ENCODE measurements around the gene HMGCS1.

HMGCS1 gene

DNA sequence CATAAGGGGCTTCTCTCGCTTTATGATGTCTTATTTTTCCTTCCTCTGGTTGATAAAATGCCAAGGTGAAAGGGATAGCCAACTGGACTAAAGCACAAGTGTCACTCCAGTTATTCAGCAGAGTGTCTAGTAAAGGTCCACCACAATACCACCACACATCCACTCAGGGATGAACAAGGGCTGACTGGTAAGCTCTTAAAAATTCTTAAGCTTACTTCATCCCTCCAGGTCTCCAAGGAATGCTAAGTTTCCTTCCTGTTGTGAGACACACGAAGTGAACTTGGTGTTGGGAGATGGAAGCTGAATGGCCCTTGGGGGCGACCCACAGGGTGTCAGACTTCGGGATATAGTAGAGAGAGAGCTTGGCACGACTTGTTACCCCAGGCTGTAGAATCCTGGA is 3.2 kb upstream of the HMGCS1 start:
- no peak overlapping the region for H3K4me3 ChIP-seq (replicated peaks; ENCODE audit: insufficient read depth, low read length)
- TF ChIP-seq POLR2AphosphoS5 (IDR thresholded peaks at IDR 0.05; ENCODE audit: low read depth) (no peak), SPI1 (IDR thresholded peaks at IDR 0.05; ENCODE audit: borderline replicate concordance, low read depth) (no peak), GABPA (IDR thresholded peaks at IDR 0.05; ENCODE audit: low read depth) (no peak)
- TF ChIP-seq, protein P1, sequence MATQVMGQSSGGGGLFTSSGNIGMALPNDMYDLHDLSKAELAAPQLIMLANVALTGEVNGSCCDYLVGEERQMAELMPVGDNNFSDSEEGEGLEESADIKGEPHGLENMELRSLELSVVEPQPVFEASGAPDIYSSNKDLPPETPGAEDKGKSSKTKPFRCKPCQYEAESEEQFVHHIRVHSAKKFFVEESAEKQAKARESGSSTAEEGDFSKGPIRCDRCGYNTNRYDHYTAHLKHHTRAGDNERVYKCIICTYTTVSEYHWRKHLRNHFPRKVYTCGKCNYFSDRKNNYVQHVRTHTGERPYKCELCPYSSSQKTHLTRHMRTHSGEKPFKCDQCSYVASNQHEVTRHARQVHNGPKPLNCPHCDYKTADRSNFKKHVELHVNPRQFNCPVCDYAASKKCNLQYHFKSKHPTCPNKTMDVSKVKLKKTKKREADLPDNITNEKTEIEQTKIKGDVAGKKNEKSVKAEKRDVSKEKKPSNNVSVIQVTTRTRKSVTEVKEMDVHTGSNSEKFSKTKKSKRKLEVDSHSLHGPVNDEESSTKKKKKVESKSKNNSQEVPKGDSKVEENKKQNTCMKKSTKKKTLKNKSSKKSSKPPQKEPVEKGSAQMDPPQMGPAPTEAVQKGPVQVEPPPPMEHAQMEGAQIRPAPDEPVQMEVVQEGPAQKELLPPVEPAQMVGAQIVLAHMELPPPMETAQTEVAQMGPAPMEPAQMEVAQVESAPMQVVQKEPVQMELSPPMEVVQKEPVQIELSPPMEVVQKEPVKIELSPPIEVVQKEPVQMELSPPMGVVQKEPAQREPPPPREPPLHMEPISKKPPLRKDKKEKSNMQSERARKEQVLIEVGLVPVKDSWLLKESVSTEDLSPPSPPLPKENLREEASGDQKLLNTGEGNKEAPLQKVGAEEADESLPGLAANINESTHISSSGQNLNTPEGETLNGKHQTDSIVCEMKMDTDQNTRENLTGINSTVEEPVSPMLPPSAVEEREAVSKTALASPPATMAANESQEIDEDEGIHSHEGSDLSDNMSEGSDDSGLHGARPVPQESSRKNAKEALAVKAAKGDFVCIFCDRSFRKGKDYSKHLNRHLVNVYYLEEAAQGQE (IDR thresholded peaks at IDR 0.05; ENCODE audit: insufficient replicate concordance, low read depth): no peak
- TF ChIP-seq, protein P2, sequence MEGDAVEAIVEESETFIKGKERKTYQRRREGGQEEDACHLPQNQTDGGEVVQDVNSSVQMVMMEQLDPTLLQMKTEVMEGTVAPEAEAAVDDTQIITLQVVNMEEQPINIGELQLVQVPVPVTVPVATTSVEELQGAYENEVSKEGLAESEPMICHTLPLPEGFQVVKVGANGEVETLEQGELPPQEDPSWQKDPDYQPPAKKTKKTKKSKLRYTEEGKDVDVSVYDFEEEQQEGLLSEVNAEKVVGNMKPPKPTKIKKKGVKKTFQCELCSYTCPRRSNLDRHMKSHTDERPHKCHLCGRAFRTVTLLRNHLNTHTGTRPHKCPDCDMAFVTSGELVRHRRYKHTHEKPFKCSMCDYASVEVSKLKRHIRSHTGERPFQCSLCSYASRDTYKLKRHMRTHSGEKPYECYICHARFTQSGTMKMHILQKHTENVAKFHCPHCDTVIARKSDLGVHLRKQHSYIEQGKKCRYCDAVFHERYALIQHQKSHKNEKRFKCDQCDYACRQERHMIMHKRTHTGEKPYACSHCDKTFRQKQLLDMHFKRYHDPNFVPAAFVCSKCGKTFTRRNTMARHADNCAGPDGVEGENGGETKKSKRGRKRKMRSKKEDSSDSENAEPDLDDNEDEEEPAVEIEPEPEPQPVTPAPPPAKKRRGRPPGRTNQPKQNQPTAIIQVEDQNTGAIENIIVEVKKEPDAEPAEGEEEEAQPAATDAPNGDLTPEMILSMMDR (IDR thresholded peaks at IDR 0.05; ENCODE audit: insufficient read depth, low read length): no peak
- no peaks in the 10 kb centered on the region for H3K27me3 ChIP-seq (ENCODE audit: insufficient read depth, poor library complexity, severe bottlenecking)
- H3K27ac ChIP-seq (replicated peaks): no peak overlapping the region
- no peak for DNase-seq (ENCODE audit: low read depth in 1 of 2, low spot score in 1 of 2)

DNA sequence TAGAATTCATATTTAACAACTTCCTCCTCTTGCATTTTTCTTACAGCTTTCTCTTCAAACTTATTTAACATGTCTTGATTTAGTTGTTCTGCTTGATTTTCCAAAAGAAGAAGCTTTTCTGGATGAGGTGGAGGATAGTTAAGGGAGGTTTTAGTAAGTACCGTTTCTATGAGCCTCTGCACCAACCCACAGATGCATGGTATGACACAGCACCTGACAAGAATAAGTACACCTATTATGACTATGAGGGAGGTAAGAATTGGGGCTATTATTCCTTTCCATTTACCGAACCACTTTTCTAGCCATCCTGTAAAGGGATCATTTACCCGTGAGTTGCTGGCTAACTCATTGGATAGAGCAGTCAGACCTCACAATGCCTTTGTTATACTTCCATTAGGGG is 2.5 kb upstream of the HMGCS1 start:
- DNase-seq (ENCODE audit: low read depth in 1 of 2, low spot score in 1 of 2): no peak
- H3K27me3 ChIP-seq (ENCODE audit: insufficient read depth, poor library complexity, severe bottlenecking): no peaks in the 10 kb centered on the region
- H3K27ac ChIP-seq (replicated peaks): no peak overlapping the region
- TF ChIP-seq GABPA (IDR thresholded peaks at IDR 0.05; ENCODE audit: low read depth) (no peak), POLR2AphosphoS5 (IDR thresholded peaks at IDR 0.05; ENCODE audit: low read depth) (no peak), SPI1 (IDR thresholded peaks at IDR 0.05; ENCODE audit: borderline replicate concordance, low read depth) (no peak)
- TF ChIP-seq, protein P2 (IDR thresholded peaks at IDR 0.05; ENCODE audit: insufficient read depth, low read length): no peak
- TF ChIP-seq, protein P1 (IDR thresholded peaks at IDR 0.05; ENCODE audit: insufficient replicate concordance, low read depth): no peak
- H3K4me3 ChIP-seq (replicated peaks; ENCODE audit: insufficient read depth, low read length): no peak overlapping the region

DNA sequence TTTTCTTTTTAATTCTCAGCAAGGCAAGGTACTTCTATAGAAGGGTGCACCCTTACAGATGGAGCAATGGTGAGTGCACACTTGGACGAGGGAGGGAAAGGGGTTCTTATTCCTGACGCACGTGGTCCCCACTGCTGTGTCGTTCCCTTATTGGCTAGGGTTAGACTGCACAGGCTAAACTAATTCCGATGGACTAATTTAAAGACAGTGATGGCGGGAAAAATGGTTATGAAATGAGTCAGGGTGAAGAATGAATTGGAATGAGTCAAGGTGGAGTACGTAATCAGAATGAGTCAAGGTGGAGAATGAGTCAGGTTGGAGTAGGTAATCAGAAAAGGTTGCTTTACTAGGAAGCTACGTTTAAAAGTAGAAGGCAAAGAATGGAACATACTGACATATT is 2.1 kb upstream of the HMGCS1 start:
- TF ChIP-seq POLR2AphosphoS5 (IDR thresholded peaks at IDR 0.05; ENCODE audit: low read depth): no peak
- no peak overlapping the region for H3K4me3 ChIP-seq (replicated peaks; ENCODE audit: insufficient read depth, low read length)
- no peak overlapping the region for H3K27ac ChIP-seq (replicated peaks)
- no peak for DNase-seq (ENCODE audit: low read depth in 1 of 2, low spot score in 1 of 2)
- no peaks in the 10 kb centered on the region for H3K27me3 ChIP-seq (ENCODE audit: insufficient read depth, poor library complexity, severe bottlenecking)

DNA sequence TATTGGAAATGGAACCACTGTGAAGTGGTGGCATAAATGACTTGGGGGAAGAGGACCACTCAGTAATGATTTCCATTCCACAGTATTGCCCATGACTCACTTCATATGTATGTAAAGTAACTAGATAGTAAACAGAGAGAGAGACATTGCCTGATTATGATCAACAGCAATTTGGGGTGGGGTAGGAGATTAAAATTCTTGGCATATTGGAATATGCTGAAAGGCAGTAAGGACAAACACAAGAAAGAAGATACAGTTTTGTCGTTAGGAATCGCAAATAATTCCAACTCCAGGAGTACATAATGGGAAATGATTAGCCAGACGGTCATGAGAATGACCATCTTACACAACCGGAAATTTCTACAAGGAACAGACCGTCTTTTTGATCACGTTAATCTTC is 1.5 kb upstream of the HMGCS1 start:
- Histone ChIP-seq H3K27me3 (ENCODE audit: insufficient read depth, poor library complexity, severe bottlenecking) (no peaks in the 10 kb centered on the region), H3K4me3 (replicated peaks; ENCODE audit: insufficient read depth, low read length) (no peak overlapping the region), H3K27ac (replicated peaks) (no peak overlapping the region)
- DNase-seq (ENCODE audit: low read depth in 1 of 2, low spot score in 1 of 2): no peak
- TF ChIP-seq, protein P2 (IDR thresholded peaks at IDR 0.05; ENCODE audit: insufficient read depth, low read length): no peak
- TF ChIP-seq GABPA (IDR thresholded peaks at IDR 0.05; ENCODE audit: low read depth) (no peak), POLR2AphosphoS5 (IDR thresholded peaks at IDR 0.05; ENCODE audit: low read depth) (no peak), SPI1 (IDR thresholded peaks at IDR 0.05; ENCODE audit: borderline replicate concordance, low read depth) (no peak)
- TF ChIP-seq, protein P1 (IDR thresholded peaks at IDR 0.05; ENCODE audit: insufficient replicate concordance, low read depth): no peak
